ENCODE measurements around the gene IGSF21.

Gene IGSF21

DNA sequence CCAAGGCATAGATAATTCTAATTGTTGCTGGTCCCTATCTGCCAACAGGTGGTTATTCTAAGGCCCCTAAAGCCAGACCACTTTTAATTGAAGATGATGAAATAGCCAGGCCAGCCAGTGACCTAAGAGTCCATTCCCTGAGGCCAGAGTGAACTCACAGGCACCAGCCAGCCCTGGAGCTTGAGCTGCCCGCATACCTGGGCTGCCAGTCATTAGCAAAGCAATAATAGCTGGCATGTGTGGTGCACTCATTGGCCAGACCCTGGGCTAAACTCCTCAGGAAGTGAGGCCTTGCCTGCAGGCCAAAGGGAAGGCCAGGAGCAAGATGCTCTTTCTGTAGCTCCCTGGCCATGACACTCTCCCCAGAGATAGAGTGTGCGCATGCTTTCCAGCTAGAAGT is 192.8 kb downstream of the IGSF21 start:
- H3K27me3 ChIP-seq (ENCODE audit: control insufficient read depth, insufficient read depth, low read length): no peaks in the 10 kb centered on the region
- H3K36me3 ChIP-seq (ENCODE audit: insufficient read depth, low read length): no peaks in the 10 kb centered on the region
- H3K9me3 ChIP-seq (replicated peaks; ENCODE audit: low read length): peaks cover 6% of the 10 kb centered on the region
- H3K4me2 ChIP-seq (ENCODE audit: low read length): no peak overlapping the region
- H3K9ac ChIP-seq (ENCODE audit: low read depth, low read length): no peak overlapping the region
- H3K4me3 ChIP-seq (ENCODE audit: low read length): no peak overlapping the region
- H3K4me1 ChIP-seq (ENCODE audit: control insufficient read depth, insufficient read depth, low read length): no peaks in the 10 kb centered on the region

DNA sequence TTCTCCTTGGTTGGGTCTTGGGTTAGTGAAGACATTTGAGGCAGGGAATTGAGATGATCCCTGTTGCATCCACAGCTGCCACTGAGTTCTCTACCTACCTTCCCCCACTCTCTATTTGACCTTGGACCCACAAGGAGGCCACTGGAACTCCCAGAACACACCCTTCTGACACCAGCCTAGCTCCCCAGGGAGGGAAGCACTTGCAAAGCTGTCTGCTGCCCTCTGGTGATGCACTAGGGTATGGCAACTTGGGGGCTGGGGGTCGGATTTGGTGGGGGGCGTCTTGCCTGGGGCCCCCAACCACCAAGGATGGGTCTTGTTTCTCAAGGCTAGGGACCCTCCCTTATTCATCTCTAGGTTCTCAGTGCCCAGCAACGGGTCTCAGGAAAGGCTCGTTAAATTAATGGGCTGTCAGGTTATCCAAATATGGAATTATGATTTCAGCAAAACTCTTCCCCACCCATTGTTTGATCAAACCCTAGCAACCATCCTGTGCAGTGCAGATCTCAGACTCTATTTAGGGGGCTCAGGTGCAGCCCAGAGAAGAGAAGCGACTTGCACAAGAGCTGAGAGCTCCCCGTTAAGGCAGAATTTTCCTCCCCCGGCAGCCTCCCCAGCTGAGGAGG is 195.3 kb downstream of the IGSF21 start:
- Histone ChIP-seq H3K4me1 (ENCODE audit: control insufficient read depth, insufficient read depth, low read length) (no peaks in the 10 kb centered on the region), H3K36me3 (ENCODE audit: insufficient read depth, low read length) (no peaks in the 10 kb centered on the region), H3K4me2 (ENCODE audit: low read length) (no peak overlapping the region), H3K4me3 (ENCODE audit: low read length) (no peak overlapping the region), H3K27me3 (ENCODE audit: control insufficient read depth, insufficient read depth, low read length) (no peaks in the 10 kb centered on the region), H3K9me3 (replicated peaks; ENCODE audit: low read length) (peaks cover 11% of the 10 kb centered on the region), H3K9ac (ENCODE audit: low read depth, low read length) (no peak overlapping the region)

DNA sequence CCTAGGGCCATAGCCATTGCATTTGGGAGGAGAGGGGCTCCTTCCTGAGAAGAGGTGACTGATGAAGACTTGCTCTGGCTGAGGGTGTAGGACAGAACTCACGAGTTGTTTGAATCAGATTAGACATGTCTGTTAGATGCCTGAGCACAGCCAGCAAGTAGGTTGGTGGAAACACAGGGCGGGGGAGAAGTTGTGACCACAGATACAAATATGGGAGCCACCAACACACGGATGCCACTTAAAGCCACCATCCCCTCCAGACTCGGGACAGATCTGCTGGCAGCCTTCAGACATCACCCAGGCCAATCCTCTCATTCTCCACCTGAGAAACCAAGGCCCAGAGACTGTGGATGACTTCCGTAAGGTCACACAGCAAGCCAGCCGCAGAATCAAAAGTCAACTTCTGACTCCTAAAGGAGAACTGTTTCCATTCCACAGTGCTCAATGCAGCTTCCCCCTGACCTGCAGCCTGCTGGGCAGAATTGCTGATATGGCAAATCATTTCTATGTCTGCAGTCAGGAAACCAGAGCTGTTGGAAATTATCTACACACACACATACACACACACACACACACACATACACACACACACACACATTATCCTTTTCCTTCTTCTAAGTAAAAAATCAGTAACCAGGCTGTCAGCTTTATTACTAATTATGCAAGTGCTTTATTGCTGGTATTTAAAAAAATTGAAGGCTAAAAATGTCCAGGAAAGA is 196.7 kb downstream of the IGSF21 start:
- Histone ChIP-seq H3K27me3 (ENCODE audit: control insufficient read depth, insufficient read depth, low read length) (no peaks in the 10 kb centered on the region), H3K4me3 (ENCODE audit: low read length) (no peak overlapping the region), H3K9ac (ENCODE audit: low read depth, low read length) (no peak overlapping the region), H3K4me2 (ENCODE audit: low read length) (no peak overlapping the region), H3K9me3 (replicated peaks; ENCODE audit: low read length) (peaks cover 16% of the 10 kb centered on the region), H3K36me3 (ENCODE audit: insufficient read depth, low read length) (no peaks in the 10 kb centered on the region), H3K4me1 (ENCODE audit: control insufficient read depth, insufficient read depth, low read length) (no peaks in the 10 kb centered on the region)

DNA sequence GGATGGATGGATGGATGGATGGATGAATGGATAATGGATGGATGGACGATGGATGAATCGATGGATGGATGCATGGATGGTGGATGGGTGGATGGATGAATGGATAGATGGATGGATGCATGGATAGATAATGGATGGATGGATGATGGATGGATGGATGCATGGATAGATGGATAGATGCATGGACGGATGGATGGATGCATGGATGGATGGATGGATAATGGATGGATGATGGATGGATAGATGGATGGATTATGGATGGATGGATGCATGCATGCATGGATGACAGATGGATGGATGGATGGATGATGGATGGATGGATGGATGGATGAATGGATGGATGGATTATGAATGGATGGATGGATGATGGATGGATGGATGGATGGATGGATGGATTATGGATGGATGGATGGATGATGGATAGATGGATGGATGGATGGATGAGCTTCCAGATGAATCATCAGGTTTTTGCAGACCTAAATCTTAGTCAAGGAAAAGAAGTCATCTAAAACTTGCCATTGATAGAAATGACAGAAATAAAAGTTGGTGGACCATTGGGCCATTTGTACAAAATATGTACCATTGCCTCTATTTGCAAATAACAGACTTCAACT is 197.7 kb downstream of the IGSF21 start:
- H3K27me3 ChIP-seq (ENCODE audit: control insufficient read depth, insufficient read depth, low read length): no peaks in the 10 kb centered on the region
- H3K4me1 ChIP-seq (ENCODE audit: control insufficient read depth, insufficient read depth, low read length): no peaks in the 10 kb centered on the region
- H3K4me3 ChIP-seq (ENCODE audit: low read length): no peak overlapping the region
- H3K9me3 ChIP-seq (replicated peaks; ENCODE audit: low read length): peaks cover 18% of the 10 kb centered on the region
- H3K9ac ChIP-seq (ENCODE audit: low read depth, low read length): no peak overlapping the region
- no peak overlapping the region for H3K4me2 ChIP-seq (ENCODE audit: low read length)
- no peaks in the 10 kb centered on the region for H3K36me3 ChIP-seq (ENCODE audit: insufficient read depth, low read length)

DNA sequence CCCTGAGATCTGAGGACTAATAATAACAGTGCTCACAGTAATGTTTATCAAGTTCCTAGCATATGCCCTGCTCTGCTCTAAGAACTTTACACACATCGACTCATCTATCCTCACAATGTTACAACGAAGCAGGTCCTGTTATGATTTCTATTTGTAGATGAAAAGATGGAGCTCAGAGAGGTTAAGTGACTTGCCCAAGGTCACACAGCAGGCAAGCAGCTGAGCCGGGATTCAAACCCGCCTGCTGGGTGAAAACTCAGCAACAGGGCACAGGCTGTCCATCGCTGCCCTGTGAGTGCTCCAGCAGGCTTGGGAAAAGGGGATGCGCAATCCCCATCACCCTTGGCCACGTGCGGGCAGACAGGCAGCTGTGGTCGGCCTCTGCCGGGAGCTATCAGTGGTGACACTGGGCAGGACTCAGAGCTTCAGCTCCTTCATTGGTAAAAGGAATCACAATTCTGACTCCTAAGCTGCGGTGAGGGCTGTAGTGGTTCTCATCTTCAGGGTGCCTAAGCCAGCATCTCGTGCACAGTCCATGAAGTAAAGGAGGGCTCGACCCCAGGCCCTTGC is 199.8 kb downstream of the IGSF21 start:
- Histone ChIP-seq H3K9me3 (replicated peaks; ENCODE audit: low read length) (peaks cover 18% of the 10 kb centered on the region), H3K4me3 (ENCODE audit: low read length) (no peak overlapping the region), H3K9ac (ENCODE audit: low read depth, low read length) (no peak overlapping the region), H3K4me2 (ENCODE audit: low read length) (no peak overlapping the region), H3K4me1 (ENCODE audit: control insufficient read depth, insufficient read depth, low read length) (no peaks in the 10 kb centered on the region), H3K36me3 (ENCODE audit: insufficient read depth, low read length) (no peaks in the 10 kb centered on the region), H3K27me3 (ENCODE audit: control insufficient read depth, insufficient read depth, low read length) (no peaks in the 10 kb centered on the region)

DNA sequence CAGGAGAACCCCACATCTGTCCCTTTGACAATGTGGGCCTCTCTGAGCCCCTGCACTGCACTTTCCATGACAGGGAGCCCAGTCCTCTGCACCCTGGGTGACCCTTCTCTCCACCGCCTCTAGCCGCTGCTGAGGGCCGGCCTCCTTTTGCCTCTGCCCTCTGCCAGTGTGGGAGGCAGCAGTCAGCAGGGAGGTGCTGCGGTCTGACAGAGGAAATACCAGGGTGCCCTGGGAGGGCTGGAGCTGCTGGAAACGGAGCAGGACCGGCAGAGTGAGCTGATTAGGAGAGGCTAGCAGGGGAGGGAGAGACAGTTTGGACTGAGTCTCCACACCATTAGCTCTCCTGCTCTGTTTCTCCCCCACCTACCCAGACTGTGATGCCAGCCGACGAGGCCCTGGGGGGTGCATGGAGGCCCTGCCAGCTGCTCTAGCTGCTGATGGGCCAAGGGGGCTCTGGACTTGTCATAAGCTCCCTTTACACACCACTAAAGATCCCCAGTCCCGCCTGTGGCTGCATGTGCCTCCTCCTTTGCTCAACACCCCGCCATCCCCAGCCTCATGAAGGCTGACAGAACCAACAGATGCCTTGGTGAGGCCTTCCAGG is 202.1 kb downstream of the IGSF21 start:
- Histone ChIP-seq H3K4me2 (ENCODE audit: low read length) (no peak overlapping the region), H3K9ac (ENCODE audit: low read depth, low read length) (no peak overlapping the region), H3K4me3 (ENCODE audit: low read length) (no peak overlapping the region), H3K4me1 (ENCODE audit: control insufficient read depth, insufficient read depth, low read length) (no peaks in the 10 kb centered on the region), H3K27me3 (ENCODE audit: control insufficient read depth, insufficient read depth, low read length) (no peaks in the 10 kb centered on the region), H3K36me3 (ENCODE audit: insufficient read depth, low read length) (no peaks in the 10 kb centered on the region), H3K9me3 (replicated peaks; ENCODE audit: low read length) (peaks cover 18% of the 10 kb centered on the region)

DNA sequence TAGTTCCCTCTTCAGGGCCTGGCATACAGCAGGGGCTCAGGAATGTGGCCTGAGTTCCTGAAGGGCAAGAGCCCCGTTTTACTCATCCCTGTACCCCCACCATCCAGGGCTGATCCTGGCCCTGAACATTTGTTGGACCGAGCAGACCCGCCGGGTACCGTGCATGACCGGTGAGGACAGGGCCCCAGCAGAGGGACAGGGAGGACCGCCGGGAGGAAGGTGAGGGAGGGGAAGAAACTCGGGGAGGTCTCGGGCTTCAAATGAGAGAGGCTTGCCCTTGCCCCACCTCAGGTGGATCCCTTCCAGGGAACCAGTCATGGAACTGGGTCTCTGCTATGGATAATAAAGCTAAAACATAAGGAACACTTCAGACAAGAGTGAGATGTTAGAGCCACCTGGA is 205.4 kb downstream of the IGSF21 start:
- H3K9me3 ChIP-seq (replicated peaks; ENCODE audit: low read length): peaks cover 19% of the 10 kb centered on the region
- H3K4me1 ChIP-seq (ENCODE audit: control insufficient read depth, insufficient read depth, low read length): no peaks in the 10 kb centered on the region
- H3K4me3 ChIP-seq (ENCODE audit: low read length): no peak overlapping the region
- H3K36me3 ChIP-seq (ENCODE audit: insufficient read depth, low read length): no peaks in the 10 kb centered on the region
- no peak overlapping the region for H3K9ac ChIP-seq (ENCODE audit: low read depth, low read length)
- H3K4me2 ChIP-seq (ENCODE audit: low read length): no peak overlapping the region
- no peaks in the 10 kb centered on the region for H3K27me3 ChIP-seq (ENCODE audit: control insufficient read depth, insufficient read depth, low read length)

DNA sequence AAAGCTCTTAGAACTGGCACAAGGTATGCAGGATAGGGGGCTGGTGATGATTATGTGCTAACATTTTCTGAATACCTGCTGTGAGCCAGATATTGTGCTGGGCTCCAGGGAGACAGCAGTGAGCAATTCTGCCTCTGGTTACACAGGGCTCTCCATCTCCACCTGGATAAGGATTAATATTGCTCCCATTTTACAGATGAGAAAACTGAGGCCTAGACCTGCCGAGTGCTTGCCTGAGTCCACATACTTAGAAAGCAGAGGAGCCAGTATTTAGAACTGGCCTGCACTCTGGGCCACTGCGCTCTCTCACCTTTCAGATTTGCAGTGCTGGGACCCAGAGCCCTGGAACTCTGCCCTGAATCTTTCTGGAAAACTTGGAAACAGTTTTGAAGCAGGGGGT is 205.9 kb downstream of the IGSF21 start:
- Histone ChIP-seq H3K27me3 (ENCODE audit: control insufficient read depth, insufficient read depth, low read length) (no peaks in the 10 kb centered on the region), H3K9ac (ENCODE audit: low read depth, low read length) (no peak overlapping the region), H3K4me2 (ENCODE audit: low read length) (no peak overlapping the region), H3K9me3 (replicated peaks; ENCODE audit: low read length) (peaks cover 16% of the 10 kb centered on the region), H3K4me1 (ENCODE audit: control insufficient read depth, insufficient read depth, low read length) (no peaks in the 10 kb centered on the region), H3K36me3 (ENCODE audit: insufficient read depth, low read length) (no peaks in the 10 kb centered on the region), H3K4me3 (ENCODE audit: low read length) (no peak overlapping the region)

DNA sequence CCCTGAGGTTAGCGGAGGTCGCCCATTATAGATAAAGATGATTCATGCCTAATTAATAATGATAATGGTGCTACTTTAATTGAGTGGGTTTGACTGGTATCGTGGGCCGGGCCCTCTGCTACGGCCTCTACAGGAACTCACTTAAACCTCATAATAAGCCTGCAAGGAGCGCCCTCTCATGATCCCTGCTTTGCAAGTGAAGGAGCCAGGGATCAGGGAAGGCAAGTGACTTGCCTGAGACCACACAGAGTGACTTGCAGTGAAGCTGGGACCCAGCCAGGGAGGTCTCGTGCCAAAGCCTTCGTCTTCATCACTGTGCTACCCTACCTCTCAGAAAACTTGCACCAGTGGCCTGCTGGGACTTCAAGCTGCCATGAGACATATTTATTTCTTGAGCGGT is 206.8 kb downstream of the IGSF21 start:
- no peaks in the 10 kb centered on the region for H3K4me1 ChIP-seq (ENCODE audit: control insufficient read depth, insufficient read depth, low read length)

DNA sequence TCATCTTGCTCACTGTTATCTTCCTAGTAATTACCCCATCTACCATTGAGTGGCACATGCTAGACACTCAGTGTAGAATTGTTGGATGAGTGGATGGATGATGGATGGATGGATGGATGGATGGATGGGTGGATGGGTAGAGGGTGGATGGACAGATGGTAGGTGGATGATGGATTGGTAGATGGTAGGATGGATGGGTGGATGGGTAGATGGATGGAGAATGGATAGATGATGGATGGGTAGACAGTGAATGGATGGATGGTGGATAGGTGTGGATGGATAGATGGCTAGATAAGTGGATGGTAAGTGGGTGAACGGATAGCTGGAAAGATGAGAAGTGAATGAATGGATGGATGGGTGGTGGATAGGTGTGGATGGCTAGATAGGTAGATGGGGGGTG is 207.9 kb downstream of the IGSF21 start:
- H3K4me1 ChIP-seq (ENCODE audit: control insufficient read depth, insufficient read depth, low read length): no peaks in the 10 kb centered on the region
- H3K9ac ChIP-seq (ENCODE audit: low read depth, low read length): no peak overlapping the region
- no peak overlapping the region for H3K4me3 ChIP-seq (ENCODE audit: low read length)
- no peaks in the 10 kb centered on the region for H3K36me3 ChIP-seq (ENCODE audit: insufficient read depth, low read length)
- no peak overlapping the region for H3K4me2 ChIP-seq (ENCODE audit: low read length)
- H3K9me3 ChIP-seq (replicated peaks; ENCODE audit: low read length): peaks cover 10% of the 10 kb centered on the region
- H3K27me3 ChIP-seq (ENCODE audit: control insufficient read depth, insufficient read depth, low read length): no peaks in the 10 kb centered on the region

More for the DNA sequence above, 206.8 kb downstream of the IGSF21 start:
- H3K27me3 ChIP-seq (ENCODE audit: control insufficient read depth, insufficient read depth, low read length): no peaks in the 10 kb centered on the region
- H3K4me3 ChIP-seq (ENCODE audit: low read length): no peak overlapping the region
- H3K4me2 ChIP-seq (ENCODE audit: low read length): no peak overlapping the region
- H3K9me3 ChIP-seq (replicated peaks; ENCODE audit: low read length): peaks cover 12% of the 10 kb centered on the region
- no peaks in the 10 kb centered on the region for H3K36me3 ChIP-seq (ENCODE audit: insufficient read depth, low read length)
- H3K9ac ChIP-seq (ENCODE audit: low read depth, low read length): no peak overlapping the region

DNA sequence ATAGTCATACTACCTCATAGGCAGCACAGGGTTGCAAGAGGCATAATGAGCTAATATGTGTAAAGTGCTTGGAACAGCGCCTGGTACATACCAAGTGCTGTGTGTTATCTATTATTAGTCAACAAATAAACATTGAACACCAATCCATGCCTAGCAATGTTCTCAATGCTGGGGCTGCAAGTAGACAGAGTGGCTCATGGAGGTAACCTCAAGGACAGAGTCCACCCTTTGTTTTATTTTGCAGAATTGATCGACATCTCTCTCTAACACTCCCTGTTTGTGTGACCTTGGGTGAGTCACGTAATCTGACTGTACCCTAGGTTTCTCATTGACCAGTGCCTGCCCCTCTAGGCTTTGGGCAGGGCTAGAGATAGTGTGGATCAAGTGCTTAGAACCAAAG is 209.2 kb downstream of the IGSF21 start:
- H3K36me3 ChIP-seq (ENCODE audit: insufficient read depth, low read length): no peaks in the 10 kb centered on the region
- H3K4me2 ChIP-seq (ENCODE audit: low read length): no peak overlapping the region
- no peak overlapping the region for H3K9ac ChIP-seq (ENCODE audit: low read depth, low read length)
- H3K9me3 ChIP-seq (replicated peaks; ENCODE audit: low read length): peaks cover 12% of the 10 kb centered on the region
- H3K4me3 ChIP-seq (ENCODE audit: low read length): no peak overlapping the region
- no peaks in the 10 kb centered on the region for H3K27me3 ChIP-seq (ENCODE audit: control insufficient read depth, insufficient read depth, low read length)
- H3K4me1 ChIP-seq (ENCODE audit: control insufficient read depth, insufficient read depth, low read length): no peaks in the 10 kb centered on the region

Measured in skeletal muscle satellite cell (primary cell).